ENCODE results near the gene VSIG4. TPM values are rescaled to one million over a fixed set of nuclear protein-coding genes. Genes with fewer than 3 reads are reported as not detected.

The VSIG4 gene
- total and polyA plus RNA-seq, 2 donors from 2014 or later, result 15.9 to 80.0 TPM

GRCh38 chrX:66001596-66001995, 38.3 kb downstream of the VSIG4 start:
- intact Hi-C loops (cut with DNase I), result no loop called here

GRCh38 chrX:66000628-66001272, 39.1 kb downstream of the VSIG4 start:
- Histone ChIP-seq H3K4me3 (ENCODE audit: low read length in 3 of 3) (no peak overlapping the region), H3K9ac (ENCODE audit: low read length in 3 of 3) (no peak overlapping the region), H3K4me1 (ENCODE audit: control insufficient read depth in 2 of 3, insufficient read depth in 2 of 3, low read depth in 1 of 3, low read length in 3 of 3) (no peaks in the 10 kb centered on the region), H3K27ac (ENCODE audit: low read depth in 2 of 2, low read length in 2 of 2) (no peak overlapping the region), H3K27me3 (ENCODE audit: control insufficient read depth, insufficient read depth, low read length) (no peaks in the 10 kb centered on the region), H3K36me3 (ENCODE audit: control insufficient read depth in 2 of 3, insufficient read depth in 3 of 3, low read length in 3 of 3) (no peaks in the 10 kb centered on the region), H3K9me3 (ENCODE audit: control insufficient read depth in 2 of 3, insufficient read depth in 1 of 3, low read length in 3 of 3) (no peaks in the 10 kb centered on the region)
- TF ChIP-seq CTCF (IDR thresholded peaks at IDR 0.05; ENCODE audit: borderline replicate concordance, extremely low read depth, insufficient read depth), result no peak
- DNase-seq (no peak), FAIRE-seq (no peak)
- intact Hi-C loops (cut with DNase I), result no loop called here

More at GRCh38 chrX:66001596-66001995, 38.3 kb downstream of the VSIG4 start:
- no peaks in the 10 kb centered on the region for H3K36me3 ChIP-seq (ENCODE audit: control insufficient read depth in 2 of 3, insufficient read depth in 3 of 3, low read length in 3 of 3)
- FAIRE-seq, result no peak
- no peaks in the 10 kb centered on the region for H3K4me1 ChIP-seq (ENCODE audit: control insufficient read depth in 2 of 3, insufficient read depth in 2 of 3, low read depth in 1 of 3, low read length in 3 of 3)
- H3K9ac ChIP-seq (ENCODE audit: low read length in 3 of 3), result no peak overlapping the region
- TF ChIP-seq CTCF (IDR thresholded peaks at IDR 0.05; ENCODE audit: borderline replicate concordance, extremely low read depth, insufficient read depth), result no peak
- no peaks in the 10 kb centered on the region for H3K9me3 ChIP-seq (ENCODE audit: control insufficient read depth in 2 of 3, insufficient read depth in 1 of 3, low read length in 3 of 3)
- no peak overlapping the region for H3K4me3 ChIP-seq (ENCODE audit: low read length in 3 of 3)
- H3K27ac ChIP-seq (ENCODE audit: low read depth in 2 of 2, low read length in 2 of 2), result no peak overlapping the region
- H3K27me3 ChIP-seq (ENCODE audit: control insufficient read depth, insufficient read depth, low read length), result no peaks in the 10 kb centered on the region
- DNase-seq, result no peak

GRCh38 chrX:66000178-66000577, 39.7 kb downstream of the VSIG4 start:
- no peaks in the 10 kb centered on the region for H3K36me3 ChIP-seq (ENCODE audit: control insufficient read depth in 2 of 3, insufficient read depth in 3 of 3, low read length in 3 of 3)
- H3K27me3 ChIP-seq (ENCODE audit: control insufficient read depth, insufficient read depth, low read length), result no peaks in the 10 kb centered on the region
- no peak for TF ChIP-seq CTCF (IDR thresholded peaks at IDR 0.05; ENCODE audit: borderline replicate concordance, extremely low read depth, insufficient read depth)
- intact Hi-C loops (cut with DNase I), result no loop called here
- H3K4me3 ChIP-seq (ENCODE audit: low read length in 3 of 3), result no peak overlapping the region
- FAIRE-seq, result no peak
- no peak overlapping the region for H3K27ac ChIP-seq (ENCODE audit: low read depth in 2 of 2, low read length in 2 of 2)
- no peaks in the 10 kb centered on the region for H3K4me1 ChIP-seq (ENCODE audit: control insufficient read depth in 2 of 3, insufficient read depth in 2 of 3, low read depth in 1 of 3, low read length in 3 of 3)
- no peaks in the 10 kb centered on the region for H3K9me3 ChIP-seq (ENCODE audit: control insufficient read depth in 2 of 3, insufficient read depth in 1 of 3, low read length in 3 of 3)
- DNase-seq, result no peak
- no peak overlapping the region for H3K9ac ChIP-seq (ENCODE audit: low read length in 3 of 3)
